Measurements from ENCODE around the gene TLX3.

Gene TLX3

GRCh38 chr5:171269717-171270116, 39.3 kb upstream of the TLX3 start:
- no peak for DNase-seq (ENCODE audit: low spot score)
- no peak for TF ChIP-seq CTCF (IDR thresholded peaks at IDR 0.05; ENCODE audit: extremely low read depth, insufficient read depth, missing control alignments)

GRCh38 chr5:171270136-171270535, 38.9 kb upstream of the TLX3 start:
- no peak for DNase-seq (ENCODE audit: low spot score)
- in situ Hi-C loops (cut with MboI; ENCODE audit: low pct_unique_long_range_greater_than_20kb, low sequenced_read_pairs, unreplicated experiment): no loop called here

More at GRCh38 chr5:171269717-171270116, 39.3 kb upstream of the TLX3 start:
- in situ Hi-C loops (cut with MboI; ENCODE audit: low pct_unique_long_range_greater_than_20kb, low sequenced_read_pairs, unreplicated experiment): no loop called here

GRCh38 chr5:171271798-171272197, 37.2 kb upstream of the TLX3 start:
- in situ Hi-C loops (cut with MboI; ENCODE audit: low pct_unique_long_range_greater_than_20kb, low sequenced_read_pairs, unreplicated experiment): no loop called here
- no peak for TF ChIP-seq CTCF (IDR thresholded peaks at IDR 0.05; ENCODE audit: extremely low read depth, insufficient read depth, missing control alignments)
- no peak for DNase-seq (ENCODE audit: low spot score)

More at GRCh38 chr5:171270136-171270535, 38.9 kb upstream of the TLX3 start:
- TF ChIP-seq CTCF (IDR thresholded peaks at IDR 0.05; ENCODE audit: extremely low read depth, insufficient read depth, missing control alignments): no peak

- peak; percentile 22 for DNase-seq (ENCODE audit: low spot score)
- TF ChIP-seq CTCF (IDR thresholded peaks at IDR 0.05; ENCODE audit: extremely low read depth, insufficient read depth, missing control alignments): peak; percentile 57
- in situ Hi-C loops (cut with MboI; ENCODE audit: low pct_unique_long_range_greater_than_20kb, low sequenced_read_pairs, unreplicated experiment): no loop called here
Observed at GRCh38 chr5:171272996-171273970, 35.8 kb upstream of the TLX3 start.

GRCh38 chr5:171275841-171276544, 33.1 kb upstream of the TLX3 start:
- no peak for TF ChIP-seq CTCF (IDR thresholded peaks at IDR 0.05; ENCODE audit: extremely low read depth, insufficient read depth, missing control alignments)
- no peak for DNase-seq (ENCODE audit: low spot score)
- in situ Hi-C loops (cut with MboI; ENCODE audit: low pct_unique_long_range_greater_than_20kb, low sequenced_read_pairs, unreplicated experiment): no loop called here

- DNase-seq (ENCODE audit: low spot score): no peak
- in situ Hi-C loops (cut with MboI; ENCODE audit: low pct_unique_long_range_greater_than_20kb, low sequenced_read_pairs, unreplicated experiment): no loop called here
- TF ChIP-seq CTCF (IDR thresholded peaks at IDR 0.05; ENCODE audit: extremely low read depth, insufficient read depth, missing control alignments): no peak
Observed at GRCh38 chr5:171283753-171284152, 25.3 kb upstream of the TLX3 start.

Measured in GM13977 (cell line).